T-helper 9 cell (primary cell): ENCODE measurements around the gene NELL1.
"Not testable (repeated sequence)": the region's sequence is repeated elsewhere in the genome, so short reads cannot be mapped to it uniquely, and the experiment has no call there.

Source experiments
- DNase-seq: peaks from one replicate; pipeline ENCODE4 v3.0.0-alpha.2; 2020

The NELL1 gene

DNA sequence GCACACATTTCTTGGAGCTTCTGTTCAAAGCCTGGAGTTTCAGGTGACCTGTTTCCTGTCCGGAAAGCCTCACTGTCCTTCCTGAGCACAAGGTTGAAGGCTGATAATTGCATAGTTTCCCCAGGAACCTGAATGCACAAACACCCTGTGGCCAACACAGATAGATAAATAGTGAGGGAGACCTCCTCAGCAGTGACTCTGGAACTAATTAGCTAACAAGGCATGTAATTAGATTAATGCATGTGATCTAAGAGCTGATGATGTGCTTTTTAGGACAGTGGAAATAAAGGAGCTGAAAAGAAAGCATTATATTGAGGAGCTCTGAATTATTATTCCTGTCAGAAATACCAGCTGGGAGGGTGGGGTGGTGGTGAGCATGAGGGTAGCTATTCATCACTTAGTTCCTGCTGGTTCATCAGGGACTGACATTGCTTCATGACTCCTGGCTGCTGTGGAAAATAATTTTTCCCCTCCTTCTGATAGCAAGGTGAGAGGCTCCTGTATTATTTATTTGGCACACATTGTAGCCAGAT, 101.1 kb downstream of the NELL1 start:
- DNase-seq: no peak

DNA sequence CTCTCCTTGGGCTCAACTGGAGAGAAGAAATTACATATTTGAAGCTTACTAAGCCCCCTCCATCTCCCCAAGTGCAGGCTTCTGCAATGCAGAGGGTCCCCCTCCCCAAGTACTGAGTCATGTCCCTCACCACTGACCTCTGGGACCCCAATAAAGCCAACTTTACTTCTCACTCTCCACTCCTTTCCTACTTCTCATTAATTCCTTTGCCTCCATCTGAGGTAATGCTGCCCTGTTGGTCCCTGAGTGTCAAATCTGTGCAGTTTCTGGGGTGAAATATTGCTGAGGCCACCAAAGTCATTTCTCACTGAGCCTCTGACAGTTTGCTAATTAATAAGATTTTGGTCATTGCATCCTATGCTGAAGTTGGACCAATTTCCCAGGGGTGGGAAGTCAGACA, 101.6 kb downstream of the NELL1 start:
- DNase-seq: no peak

DNA sequence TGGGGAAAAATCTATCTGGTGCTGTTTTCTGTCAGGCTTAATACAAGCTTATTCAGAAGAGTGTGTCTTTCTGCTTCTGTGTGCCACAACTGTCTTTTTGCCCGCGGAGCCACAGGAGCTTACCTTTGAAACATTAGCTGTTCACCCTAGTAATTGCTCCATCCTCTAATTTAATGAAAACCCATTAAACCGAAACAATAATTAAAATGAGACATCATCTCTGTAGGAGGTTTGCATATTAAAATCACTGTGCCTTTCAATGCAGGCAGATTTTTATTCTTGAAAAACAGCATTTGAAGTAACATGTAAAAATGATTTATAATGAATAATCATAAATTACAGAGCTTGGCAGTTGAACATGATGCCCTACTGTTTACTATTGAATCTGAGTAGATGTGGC, 102.3 kb downstream of the NELL1 start:
- DNase-seq: no peak

DNA sequence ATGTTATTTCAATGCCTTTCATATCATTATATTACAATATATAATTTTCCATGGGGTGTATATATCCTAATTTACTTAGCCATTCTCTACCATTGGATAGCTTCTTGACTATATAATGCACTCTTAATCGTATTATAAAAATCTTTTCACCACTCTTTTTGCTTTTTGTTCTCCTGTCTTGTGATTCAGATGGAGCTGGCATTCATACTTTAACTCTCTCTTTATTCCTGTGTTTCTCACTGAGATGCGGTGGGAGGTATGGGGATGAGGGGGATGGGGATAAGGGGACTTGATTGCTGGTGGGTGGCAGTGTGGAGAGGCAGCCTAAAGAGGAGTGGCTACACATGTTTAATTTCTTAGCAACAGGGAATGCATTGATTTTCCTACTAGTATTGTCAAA, 105.9 kb downstream of the NELL1 start:
- no peak for DNase-seq

DNA sequence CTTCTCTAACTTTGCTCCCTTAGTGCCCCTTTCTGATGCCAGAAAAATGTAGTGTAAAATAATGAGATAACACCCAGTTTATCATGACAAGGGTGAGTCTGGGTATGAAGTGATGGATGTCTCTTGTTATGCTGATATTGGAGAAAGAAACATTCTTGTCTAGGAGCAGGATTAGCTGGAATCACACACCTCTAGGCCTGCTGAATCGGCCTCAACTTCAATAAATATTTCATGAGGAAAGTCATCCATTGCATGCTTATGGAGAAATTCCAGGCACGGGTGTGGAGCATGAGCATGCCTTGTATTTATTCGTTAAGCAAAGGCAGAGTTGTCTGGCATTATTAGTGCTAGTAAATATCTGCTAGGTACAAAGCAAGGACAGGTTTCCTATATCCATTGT, 113.4 kb downstream of the NELL1 start:
- DNase-seq: no peak

DNA sequence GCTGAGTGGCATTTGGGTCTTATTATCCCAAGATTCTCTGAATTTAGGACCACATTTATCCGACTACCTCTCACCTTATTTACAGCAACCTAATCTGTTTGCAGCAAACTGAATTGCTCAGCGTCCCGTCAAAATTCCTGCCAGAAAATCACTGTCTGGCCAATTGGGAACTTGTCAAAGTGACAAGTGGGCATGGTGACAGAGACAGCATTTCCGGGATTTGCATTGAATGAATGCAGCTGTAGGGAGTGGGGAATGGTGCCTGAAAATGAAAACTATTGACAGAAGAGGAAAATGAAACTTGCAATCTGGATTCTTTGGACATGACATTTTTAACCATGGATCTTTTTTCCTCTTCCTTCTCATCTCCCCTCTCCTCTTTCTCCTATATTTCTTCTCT, 113.8 kb downstream of the NELL1 start:
- no peak for DNase-seq

DNA sequence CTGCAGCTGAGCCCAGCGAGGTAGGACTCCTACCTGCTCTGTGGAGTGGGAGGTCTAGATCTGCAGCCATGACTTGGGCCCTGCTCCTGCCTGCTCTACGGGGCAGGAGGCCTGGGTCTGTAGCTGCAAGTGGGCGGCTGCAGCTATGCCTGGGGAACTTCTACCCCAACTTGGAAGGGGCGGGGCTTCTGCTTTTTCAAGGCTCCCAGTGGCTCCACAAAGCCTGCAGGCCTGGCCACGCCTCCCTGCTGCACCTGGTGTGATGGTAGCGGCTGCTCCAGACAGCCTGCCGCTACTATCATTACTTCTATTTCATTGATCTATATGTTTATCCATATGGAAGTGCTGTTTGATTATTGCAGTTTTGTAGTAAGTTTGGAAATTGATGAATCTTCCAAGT, 121.2 kb downstream of the NELL1 start:
- no peak for DNase-seq

DNA sequence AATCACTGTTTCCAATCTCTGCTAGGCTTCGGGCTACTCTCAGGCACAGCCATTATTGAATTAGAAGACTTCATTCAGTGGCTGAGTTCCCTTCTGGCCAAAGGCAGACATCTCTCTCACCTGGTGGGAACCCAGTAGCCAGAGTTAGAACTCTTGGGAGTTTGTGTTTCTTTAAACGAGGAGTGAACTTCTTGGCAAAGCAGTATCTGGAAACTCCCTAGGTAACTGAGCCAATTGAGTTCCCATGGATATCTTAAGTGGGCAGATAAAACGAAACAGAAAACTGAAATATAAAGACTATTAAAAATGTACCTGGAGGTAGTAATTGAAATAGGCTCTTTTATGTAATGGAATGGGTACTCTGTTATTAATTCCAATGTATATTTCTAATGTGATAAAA, 125.6 kb downstream of the NELL1 start:
- DNase-seq: no peak

DNA sequence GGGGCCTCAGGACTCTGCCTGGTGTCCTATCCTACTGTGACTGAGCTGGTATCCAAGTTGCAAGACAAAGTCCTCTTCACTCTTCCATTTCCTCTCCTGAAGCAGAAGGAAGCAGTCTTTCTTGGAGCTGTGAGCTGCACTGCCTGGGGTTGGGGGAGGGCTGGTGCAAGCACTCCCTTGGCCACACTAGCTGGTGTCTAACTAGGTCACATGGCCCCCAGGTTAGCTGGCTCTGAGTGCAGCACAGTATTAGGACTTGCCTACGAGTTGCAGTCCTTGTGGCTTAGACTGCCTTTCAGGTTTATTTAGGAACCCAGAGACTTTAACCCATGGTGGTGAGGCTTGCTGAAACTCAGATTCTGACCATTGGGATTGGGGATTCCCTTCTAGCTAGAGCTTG, 138.9 kb downstream of the NELL1 start:
- no peak for DNase-seq

DNA sequence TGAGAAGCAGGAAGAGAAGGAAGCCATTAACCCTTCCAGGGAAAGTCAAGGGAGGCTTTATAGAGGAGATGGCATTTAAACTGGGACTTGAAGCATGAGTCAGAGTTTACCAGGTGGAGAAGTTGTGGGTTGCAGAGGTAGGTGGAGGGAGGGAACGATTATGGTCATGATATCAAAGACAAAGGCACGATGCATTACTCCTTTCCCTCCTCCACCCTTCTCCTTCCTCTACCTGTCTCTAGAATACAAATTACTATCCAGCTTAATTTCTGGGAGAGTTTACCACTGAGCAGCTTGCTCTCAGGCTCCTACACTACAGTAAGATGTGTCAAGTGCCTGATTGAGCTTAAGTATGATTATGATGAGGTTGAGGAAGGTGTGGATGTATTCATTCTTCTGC, 151.7 kb downstream of the NELL1 start:
- no peak for DNase-seq

DNA sequence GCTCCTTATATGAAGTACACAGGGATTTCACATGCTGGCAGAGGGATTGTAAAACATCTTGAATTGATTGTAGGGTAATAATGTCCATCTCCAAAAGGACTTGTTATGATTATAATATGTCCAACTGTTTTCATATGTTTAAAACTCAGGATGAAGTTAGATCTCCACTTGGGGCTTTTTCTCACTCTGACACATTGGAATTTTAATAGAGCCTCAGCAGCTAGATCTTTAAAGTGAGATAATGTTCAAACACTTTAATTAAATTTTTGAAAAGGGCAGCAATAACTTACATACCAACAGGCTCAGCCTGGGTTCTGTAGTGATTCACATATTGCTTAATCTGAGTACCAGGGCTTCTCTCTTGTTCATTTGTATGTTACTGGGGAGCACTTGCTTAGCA, 152.1 kb downstream of the NELL1 start:
- DNase-seq: no peak

DNA sequence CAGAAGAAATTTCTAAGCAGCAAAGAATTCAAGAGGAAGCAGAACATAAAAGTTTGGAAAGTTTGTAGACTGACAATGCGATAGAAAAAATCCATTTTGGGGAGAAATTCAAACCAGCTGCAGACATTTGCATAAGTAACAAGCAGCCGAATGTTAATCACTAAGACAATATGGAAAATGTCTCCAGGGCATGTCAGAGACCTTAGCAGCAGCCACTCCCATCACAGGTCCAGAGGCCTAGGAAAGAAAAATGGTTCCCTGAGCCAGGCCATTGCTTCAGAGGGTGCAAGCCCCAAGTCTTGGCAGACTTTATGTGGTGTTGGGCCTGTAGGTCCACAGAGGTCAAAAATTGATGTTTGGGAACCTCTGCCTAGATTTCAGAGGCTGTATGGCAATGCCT, 155.4 kb downstream of the NELL1 start:
- DNase-seq: no peak

DNA sequence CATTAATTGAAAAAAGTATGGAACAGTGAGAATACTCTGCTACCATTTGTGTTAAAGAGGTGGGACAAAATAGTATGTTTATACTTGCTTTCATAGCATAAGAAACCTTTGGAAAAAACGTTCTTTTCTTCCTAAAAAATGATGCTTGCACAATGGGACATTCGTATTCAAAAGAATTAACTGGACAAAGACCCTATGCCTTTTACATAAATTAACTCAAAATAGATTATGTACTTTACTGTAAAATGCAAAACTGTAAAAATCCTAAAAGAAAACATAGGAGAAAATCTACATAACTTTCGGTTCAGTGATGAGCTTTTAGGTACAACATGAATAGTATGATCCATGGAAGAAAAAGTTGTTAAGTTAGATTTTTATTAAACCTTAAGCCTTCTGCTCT, 166.2 kb downstream of the NELL1 start:
- DNase-seq: no peak

DNA sequence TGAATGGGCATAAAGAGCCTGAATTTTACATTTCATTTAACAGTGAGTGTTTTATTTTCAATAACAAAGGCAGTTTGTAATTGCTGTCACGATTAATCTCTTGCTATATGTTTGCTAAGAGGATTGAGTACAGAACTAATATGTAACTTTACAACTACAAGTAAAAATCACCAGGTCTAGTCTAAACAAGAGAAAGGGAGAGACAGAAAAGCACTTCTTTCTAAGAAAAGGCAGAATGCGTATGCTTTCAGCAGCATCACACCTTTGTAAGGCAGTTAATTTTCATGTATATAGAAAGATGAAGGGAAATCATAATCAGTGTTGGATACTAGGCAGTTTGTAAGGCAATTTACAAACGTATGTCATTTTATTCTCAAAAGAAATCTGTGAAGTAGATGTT, 169.8 kb downstream of the NELL1 start:
- no peak for DNase-seq

DNA sequence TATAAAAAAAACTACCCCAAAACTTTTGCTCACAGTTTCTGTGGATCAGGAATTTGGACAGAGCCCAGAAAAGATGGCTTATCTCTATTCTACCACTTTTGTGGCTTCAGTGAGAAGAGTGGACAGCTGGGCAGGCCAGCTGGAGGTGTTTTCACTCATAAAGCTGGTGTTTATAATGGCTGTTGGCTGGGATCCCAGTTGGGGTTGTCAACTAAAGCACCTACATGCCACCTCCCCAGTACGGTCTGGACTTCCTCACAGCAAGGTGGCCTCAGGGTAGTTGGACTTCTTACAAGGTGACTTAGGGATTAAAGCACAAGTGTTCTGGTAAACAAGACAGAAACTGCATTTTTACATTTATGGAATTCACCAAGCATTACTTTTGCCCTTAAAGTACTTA, 171.0 kb downstream of the NELL1 start:
- no peak for DNase-seq

DNA sequence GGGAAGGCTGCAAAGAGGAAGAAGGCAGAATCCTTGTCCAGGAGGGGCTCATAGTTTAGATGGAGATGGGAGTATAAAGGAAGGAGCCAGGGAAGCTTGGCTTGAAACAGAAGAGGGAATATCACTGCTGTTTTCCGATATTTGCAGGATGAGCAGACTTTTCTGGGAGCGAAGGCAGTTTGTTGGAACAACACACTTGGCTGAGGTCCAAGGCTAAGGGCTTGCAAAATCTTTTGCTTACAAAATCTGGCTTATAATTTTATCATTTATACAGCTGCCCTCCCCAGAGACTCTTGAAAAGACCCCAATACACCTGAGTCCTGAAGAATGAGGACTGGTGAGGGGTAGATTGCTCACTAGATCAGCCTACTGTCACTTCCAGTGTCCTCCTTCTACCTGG, 174.8 kb downstream of the NELL1 start:
- DNase-seq: no peak

DNA sequence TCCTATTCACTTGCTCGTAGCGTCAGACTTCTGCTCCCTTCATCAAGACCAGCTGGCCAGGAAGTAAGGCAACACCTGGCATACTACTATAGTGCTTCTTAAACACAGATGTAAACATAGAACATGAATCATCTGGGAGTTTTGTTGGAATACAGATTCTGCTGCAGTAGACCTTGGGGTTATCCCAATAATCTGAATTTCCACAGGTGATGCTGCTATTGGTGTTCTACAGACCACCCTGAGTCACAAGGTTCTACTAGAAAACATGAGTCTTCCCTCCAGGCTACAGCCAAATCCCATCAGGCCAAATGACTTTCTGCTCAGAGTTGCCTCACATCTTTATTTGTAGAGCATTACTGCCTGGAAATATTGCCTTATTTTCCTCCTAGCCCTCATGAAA, 175.2 kb downstream of the NELL1 start:
- DNase-seq: no peak

DNA sequence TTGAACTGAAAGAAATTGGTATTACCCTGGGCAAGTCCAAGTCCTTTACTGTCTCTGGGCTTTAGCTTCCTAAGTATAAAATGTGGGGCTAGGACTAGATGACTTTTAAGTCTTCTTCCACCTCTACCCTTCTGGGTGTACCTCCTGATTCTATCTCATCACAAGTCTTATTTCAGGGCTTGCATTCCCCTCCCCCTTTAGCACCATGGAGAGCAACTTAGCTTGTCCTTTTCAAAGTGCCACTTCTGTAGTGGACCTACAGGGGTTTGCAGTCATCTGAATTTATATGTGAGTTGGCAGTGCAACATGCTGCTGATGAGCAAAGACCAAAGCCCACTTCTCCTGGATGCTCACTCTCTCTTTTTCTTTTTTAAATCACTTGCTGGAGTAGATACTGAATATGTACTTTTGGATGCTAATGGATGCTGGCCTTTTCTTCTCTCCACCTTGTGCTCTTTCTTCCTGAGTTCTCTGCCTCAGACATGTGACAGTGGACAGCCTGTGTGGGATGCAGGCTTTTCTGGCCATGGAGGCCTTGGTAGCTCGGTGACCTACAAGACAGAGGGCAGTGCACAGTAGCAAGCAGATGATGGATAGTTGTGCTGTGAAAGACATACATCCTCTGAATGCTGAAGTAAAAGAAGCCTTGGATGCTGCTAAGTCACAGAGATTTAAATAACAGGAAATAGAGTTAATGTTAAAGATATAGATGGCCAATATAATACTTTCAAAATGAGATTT, 185.0 kb downstream of the NELL1 start:
- DNase-seq: no peak

DNA sequence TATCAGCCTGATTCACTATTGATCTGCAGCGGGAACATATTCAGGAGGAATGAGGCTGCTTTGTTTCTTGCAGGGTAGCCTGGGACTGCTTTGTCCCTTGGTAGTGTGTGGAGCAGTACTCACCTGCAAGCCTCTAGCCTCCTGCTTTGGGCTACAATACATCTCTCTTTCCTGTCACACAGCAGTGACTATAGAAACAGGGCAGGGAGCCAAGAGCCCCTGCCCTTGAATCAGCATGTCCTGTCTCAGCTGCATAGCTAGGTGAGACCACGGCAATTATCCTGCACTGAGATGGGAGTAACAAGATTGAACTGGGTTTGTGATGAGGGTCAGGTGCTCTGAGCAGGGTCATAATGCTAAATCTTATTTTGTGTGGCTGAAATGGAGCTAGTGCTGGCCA, 191.9 kb downstream of the NELL1 start:
- no peak for DNase-seq

DNA sequence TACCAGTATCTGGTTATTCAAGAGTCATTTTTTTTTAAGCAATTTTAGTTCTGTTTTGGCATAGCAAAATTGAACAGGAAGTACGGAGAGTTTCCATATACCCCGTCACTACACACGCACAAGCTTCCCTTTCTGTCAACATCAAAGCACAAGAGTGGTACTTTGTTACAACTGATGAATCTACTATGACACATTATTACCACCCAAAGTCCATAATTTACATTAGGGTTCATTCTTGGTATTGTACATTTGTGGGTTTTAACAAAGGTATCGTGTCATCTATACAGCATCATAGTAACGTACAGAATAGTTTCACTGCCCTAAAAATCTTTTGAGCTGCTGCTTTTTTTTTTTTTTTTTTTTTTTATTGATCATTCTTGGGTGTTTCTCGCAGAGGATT, 192.9 kb downstream of the NELL1 start:
- DNase-seq: not testable (repeated sequence)

DNA sequence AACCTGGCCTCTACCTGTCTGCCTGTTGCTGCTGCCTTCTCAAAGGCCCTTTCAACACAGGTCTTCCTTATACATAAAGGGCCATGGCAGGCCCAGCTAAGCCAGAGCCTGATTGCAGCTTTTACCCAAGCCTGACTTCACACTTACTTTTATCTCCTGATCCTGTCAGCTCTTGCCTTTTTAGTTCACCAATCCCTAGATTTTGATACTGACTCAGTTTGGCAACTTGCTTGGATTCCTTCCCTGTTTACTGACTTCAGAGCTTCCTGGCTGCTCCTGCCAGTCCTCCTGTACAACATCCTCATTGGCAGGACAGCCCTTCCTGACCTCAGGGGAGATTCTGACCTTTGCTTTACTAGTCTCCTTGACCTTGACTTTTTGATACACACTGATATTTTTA, 195.2 kb downstream of the NELL1 start:
- no peak for DNase-seq

DNA sequence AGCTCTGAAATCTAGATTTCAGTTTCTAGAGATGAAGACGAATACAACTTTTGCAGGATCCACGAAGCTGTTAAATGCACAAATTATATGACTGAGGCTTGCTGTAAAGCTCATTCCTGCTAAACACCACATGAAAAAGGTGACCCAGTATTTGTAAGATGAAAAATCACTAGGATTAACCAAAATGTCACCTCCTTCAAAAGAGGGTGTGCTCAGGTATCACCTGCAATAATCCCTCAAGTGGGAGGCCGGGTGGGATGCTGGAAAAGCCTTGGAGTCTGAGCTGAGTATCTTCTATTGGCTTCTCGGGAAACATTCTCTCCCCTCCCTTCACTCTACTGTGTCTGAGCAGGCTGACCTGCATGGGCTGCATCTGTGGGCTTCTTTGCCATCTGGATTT, 195.8 kb downstream of the NELL1 start:
- no peak for DNase-seq

DNA sequence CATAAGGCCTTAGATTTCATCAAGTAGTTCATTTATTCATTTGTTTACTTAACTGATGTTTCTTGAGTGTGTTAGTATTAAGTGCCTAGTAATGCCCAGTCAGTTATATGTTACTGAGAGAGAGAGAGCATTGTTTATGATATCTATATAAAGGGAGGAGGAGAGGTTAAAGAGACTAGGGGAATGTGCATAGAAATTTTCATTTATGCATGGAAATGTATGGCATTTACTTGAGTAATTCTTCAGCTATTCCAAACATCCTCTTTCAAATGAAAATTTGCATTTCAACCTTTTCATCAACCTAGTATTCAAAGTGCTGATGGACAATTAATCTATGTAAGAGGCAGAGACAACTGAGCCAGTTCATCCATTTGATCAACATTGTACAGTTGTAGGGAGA, 199.7 kb downstream of the NELL1 start:
- DNase-seq: no peak

DNA sequence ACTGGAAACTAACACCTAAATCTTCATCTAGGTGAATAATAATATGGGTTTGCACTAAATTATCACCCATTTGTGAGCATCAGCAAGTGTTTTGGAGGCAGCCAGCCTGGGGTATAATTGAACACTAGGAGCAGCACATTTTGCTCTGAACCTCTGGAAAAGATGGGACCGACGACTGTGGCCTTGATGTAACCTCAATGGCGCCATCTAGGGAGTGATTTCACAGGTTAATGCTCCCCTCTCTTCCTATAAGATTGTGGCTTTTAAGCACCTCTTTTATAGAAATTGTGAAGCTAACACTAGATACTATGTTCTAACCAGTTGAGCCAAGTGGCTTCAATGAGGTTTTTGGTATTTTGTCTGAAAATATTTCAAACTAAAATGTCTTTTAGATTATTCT, 203.7 kb downstream of the NELL1 start:
- DNase-seq: no peak

DNA sequence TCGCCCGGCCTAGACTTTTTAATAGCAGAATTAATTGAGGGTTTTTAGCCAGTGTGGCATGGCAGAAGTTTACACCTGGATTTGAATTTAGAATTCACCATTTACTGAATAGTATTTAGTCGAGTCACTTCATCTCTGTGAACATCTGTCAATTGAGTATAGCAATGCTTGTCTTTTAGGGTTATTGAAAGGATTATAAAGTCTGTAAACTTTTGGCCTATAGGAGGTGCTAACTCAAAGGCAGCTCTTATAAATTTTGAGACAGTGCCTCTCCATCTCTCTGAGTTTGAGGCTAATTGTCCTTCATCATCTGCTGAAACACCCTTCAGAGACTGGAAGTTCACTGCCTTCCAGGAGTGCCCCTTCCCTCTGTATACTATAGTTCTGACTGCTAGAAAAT, 205.0 kb downstream of the NELL1 start:
- no peak for DNase-seq
